ENCODE measurements around the gene TLK1.

DNA sequence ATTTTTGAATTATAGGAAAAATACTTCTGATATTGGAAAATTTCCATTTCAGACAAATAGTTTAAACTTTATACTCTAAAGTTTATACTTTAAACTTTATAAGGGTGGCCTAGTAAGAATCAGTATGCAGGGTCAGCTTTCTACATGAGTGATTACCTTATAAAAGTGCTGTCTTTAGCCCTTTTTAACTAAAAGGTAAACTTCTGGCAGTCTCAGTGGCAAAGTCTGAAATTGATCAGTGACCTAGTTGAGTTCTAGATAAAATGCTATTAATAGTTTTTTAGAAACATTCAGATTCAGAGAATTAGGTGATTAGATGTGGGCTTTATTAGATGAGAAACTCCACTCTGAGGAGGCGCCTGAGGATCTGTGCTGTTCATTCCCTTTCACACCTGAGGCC, 216.1 kb downstream of the TLK1 start:
- TF ChIP-seq POLR2A (IDR thresholded peaks at IDR 0.05; ENCODE audit: low read depth, low read length): no peak
- no peak for TF ChIP-seq POLR2AphosphoS5 (IDR thresholded peaks at IDR 0.05; ENCODE audit: low read depth, low read length)
